Heart left ventricle (tissue), 16 donors: ENCODE data around the gene EEF2K. TPM values are rescaled to one million over a fixed set of nuclear protein-coding genes. Genes with fewer than 3 reads are reported as not detected.

Experiments
- ATAC-seq, 4 donors: fragments of 200-7000 bp; cut with Tn5 transposase; one replicate each; pipeline ENCODE4 v1.9.1; 2020 to 2022; ENCODE audit warnings: moderate library complexity in 4 of 4, mild to moderate bottlenecking in 3 of 4, moderate number of reproducible peaks in 1 of 4
- DNase-seq, 5 donors: peaks; one replicate each; pipeline ENCODE4 v3.0.0-alpha.2; 2020
- H3K27ac ChIP-seq, 12 donors: fragments of 200-600 bp; sonication (generic) in 4 of 12; one replicate each; pipeline versions ENCODE4 v1.5.0 to v1.8.0; 2016 to 2022; ENCODE audit warnings: mild to moderate bottlenecking in 2 of 12
- H3K27me3 ChIP-seq, 9 donors: fragments of 200-600 bp; sonication (generic) in 2 of 9; one replicate each; pipeline versions ENCODE4 v1.5.1 to v1.8.0; 2016 to 2022; ENCODE audit warnings: mild to moderate bottlenecking in 3 of 9
- H3K36me3 ChIP-seq, 9 donors: fragments of 200-600 bp; sonication (generic) in 2 of 9; one replicate each; pipeline versions ENCODE4 v1.5.0 to v1.8.0; 2018 to 2022; ENCODE audit warnings: mild to moderate bottlenecking in 2 of 9
- H3K4me1 ChIP-seq, 12 donors: fragments of 200-600 bp; sonication (generic) in 4 of 12; one replicate each; pipeline versions ENCODE4 v1.5.0 to v1.8.0; 2016 to 2022; ENCODE audit warnings: mild to moderate bottlenecking in 3 of 12
- H3K4me3 ChIP-seq, 12 donors: fragments of 200-600 bp; sonication (generic) in 4 of 12; one replicate each; pipeline versions ENCODE4 v1.5.0 to v1.8.0; 2017 to 2022; ENCODE audit warnings: mild to moderate bottlenecking in 9 of 12, moderate library complexity in 4 of 12
- H3K9me3 ChIP-seq, 12 donors: fragments of 200-600 bp; sonication (generic) in 4 of 12; one replicate each; pipeline versions ENCODE4 v1.5.0 to v1.8.0; 2016 to 2022; ENCODE audit warnings: mild to moderate bottlenecking in 1 of 12
- POLR2A ChIP-seq, 2 donors: fragments of 450-650 bp; IDR thresholded peaks; one replicate each; pipeline ENCODE4 v1.6.1; 2017; ENCODE audit warnings: antibody characterized with exemption in 2 of 2, mild to moderate bottlenecking in 2 of 2, moderate library complexity in 2 of 2
- WGBS, 4 donors: extraction: QIAGEN DNeasy Blood & Tissue Kit in 2 of 4; methylation state at CpG; one replicate each; pipeline versions ENCODE4 v1.1.5 to v1.1.7; 2013 to 2018; 5-methylcytosine and 5-hydroxymethylcytosine counted together
- intact Hi-C, 10 donors: fragments of 100-400 bp; cut with DNase I; formaldehyde crosslinking; loops; one replicate each; pipeline versions ENCODE4 v1.11.1 to v1.14.2; 2022
- polyA plus RNA-seq, 2 donors: library from polyadenylated mRNA; stranded (reverse); fragments of 200-250 nt; gene quantifications; one replicate each; pipeline ENCODE4 v1.2.3, GENCODE V29; 2013
- total RNA-seq, 9 donors: library from RNA; depleted of rRNA in 2 of 9; stranded (reverse); fragments of >200 nt in 2 of 9; fragmentation: NEBNext Ultra II Directional in 3 of 9; extraction: Animal tissue kit (Norgen Biotek cat#: 25700) in 3 of 9; gene quantifications; one replicate each; pipeline versions ENCODE4 v1.1.0 to v1.2.4, GENCODE V29; 2016 to 2023
- TF ChIP-seq, protein P1 (sequence below), 12 donors: fragments of 200-600 bp; sonication (generic) in 4 of 12; IDR thresholded peaks; one replicate each; pipeline versions ENCODE4 v1.5.0 to v1.8.0; 2018 to 2022; ENCODE audit warnings: antibody characterized with exemption in 12 of 12, mild to moderate bottlenecking in 5 of 12
- donor health status: ischemic (EF 13 %, LVEDD 7.1; RV severe dilation, severe dysfunction).
- donor health status: healthy with polysubstance abuse.
- donor health status: DM: no; HTN: yes; CAD: no.
- donor health status: DM: no; HTN: no; CAD: no.
- donor health status: ischemic (EF 25% LVEDD 6.9; RV normal size, moderate dysfunction).
- donor health status: ischemic (EF 25% LVEDD 5.7; RV mildly dilated, moderate dysfunction).
- donor health status: healthy.
- donor health status: DM: yes; HTN: yes; CAD: no.
- donor health status: ischemic (EF 35%, LVEDD 5.7; RV mildly dilated, moderate dysfunction).
- donor health status: nonischemic (EF 11% LVEDD 7.7; RV severe dilation, severe dysfunction).
- donor health status: DM: yes; HTN: yes; CAD: no.
- donor health status: PGD.
- donor health status: ischemic (EF 29% LVEDD 5.4; RV normal size, mild dysfunction).
- donor health status: nonischemic (EF 23%, LVEDD 6.1; RV moderate dilation, normal function).

The EEF2K gene
- total and polyA plus RNA-seq, 11 donors, result 8.3 to 33.6 (median 24.6) TPM

DNA sequence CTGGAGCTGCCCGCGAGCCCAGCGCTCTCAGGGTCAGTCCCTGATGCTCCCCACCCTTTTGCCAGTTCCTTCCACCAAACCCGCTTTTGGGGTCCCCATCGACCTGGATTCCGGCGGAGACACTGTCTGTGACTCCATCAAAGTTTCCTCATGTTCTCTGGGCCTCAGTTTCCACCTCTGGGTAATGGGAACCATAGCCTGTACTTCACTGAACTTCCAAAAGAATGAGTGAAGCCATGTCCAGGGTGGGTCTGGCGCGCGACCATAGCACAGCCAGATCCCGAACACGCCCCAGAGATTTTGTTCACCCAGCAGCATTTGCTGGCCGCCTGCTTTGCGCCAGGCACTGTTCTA lies 43.4 kb upstream of the EEF2K start:
- DNase-seq, result no peak
- ATAC-seq, result no peak
- Histone ChIP-seq H3K4me3 (peak overlapping the region in 3 of 12 donors; percentile 1 to 18 (median 14)), H3K4me1 (peaks cover 0 to 7% (median 0%) of the 10 kb centered on the region in 12 donors), H3K9me3 (peaks cover 0 to 5% (median 0%) of the 10 kb centered on the region in 12 donors), H3K36me3 (no peaks in the 10 kb centered on the region), H3K27me3 (peaks cover 5 to 32% (median 15%) of the 10 kb centered on the region in 9 donors), H3K27ac (no peak overlapping the region)
- TF ChIP-seq POLR2A (IDR thresholded peaks at IDR 0.05), result no peak
- TF ChIP-seq, protein P1, sequence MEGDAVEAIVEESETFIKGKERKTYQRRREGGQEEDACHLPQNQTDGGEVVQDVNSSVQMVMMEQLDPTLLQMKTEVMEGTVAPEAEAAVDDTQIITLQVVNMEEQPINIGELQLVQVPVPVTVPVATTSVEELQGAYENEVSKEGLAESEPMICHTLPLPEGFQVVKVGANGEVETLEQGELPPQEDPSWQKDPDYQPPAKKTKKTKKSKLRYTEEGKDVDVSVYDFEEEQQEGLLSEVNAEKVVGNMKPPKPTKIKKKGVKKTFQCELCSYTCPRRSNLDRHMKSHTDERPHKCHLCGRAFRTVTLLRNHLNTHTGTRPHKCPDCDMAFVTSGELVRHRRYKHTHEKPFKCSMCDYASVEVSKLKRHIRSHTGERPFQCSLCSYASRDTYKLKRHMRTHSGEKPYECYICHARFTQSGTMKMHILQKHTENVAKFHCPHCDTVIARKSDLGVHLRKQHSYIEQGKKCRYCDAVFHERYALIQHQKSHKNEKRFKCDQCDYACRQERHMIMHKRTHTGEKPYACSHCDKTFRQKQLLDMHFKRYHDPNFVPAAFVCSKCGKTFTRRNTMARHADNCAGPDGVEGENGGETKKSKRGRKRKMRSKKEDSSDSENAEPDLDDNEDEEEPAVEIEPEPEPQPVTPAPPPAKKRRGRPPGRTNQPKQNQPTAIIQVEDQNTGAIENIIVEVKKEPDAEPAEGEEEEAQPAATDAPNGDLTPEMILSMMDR (IDR thresholded peaks at IDR 0.05), result no peak
- intact Hi-C loops, result no loop called here
- WGBS, 4 donors, result 25 to 43% (median 29%) methylated on average over 7 to 14 of the region's 14 CpGs

DNA sequence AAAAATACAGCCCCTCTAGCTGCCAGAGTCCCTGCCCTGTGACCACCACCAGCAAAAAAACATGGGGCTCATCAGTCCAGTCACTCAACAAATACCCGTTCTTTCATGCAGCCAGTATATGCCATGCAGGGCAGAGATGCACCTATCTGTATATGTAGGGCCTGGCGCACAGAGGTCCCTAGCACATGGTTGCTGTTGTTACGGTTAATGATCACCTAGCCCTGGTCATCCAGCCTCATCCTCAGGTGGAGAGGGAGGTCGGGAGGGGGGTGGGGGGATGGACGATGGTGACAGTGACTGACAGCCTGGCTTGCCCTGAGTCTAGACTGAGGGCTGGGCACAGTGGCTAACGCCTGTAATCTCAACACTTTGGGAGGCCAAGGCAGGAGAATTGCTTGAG lies 42.3 kb upstream of the EEF2K start:
- DNase-seq, result no peak
- Histone ChIP-seq H3K27ac (no peak overlapping the region), H3K9me3 (peaks cover 0 to 5% (median 0%) of the 10 kb centered on the region in 12 donors), H3K27me3 (peaks cover 5 to 32% (median 15%) of the 10 kb centered on the region in 9 donors), H3K4me3 (no peak overlapping the region), H3K36me3 (no peaks in the 10 kb centered on the region), H3K4me1 (peaks cover 0 to 7% (median 0%) of the 10 kb centered on the region in 12 donors)
- WGBS, 4 donors, result 76 to 87% (median 83%) methylated on average over 3 to 6 of the region's 6 CpGs
- TF ChIP-seq, protein P1 (IDR thresholded peaks at IDR 0.05), result no peak
- no peak for TF ChIP-seq POLR2A (IDR thresholded peaks at IDR 0.05)
- no peak for ATAC-seq
- intact Hi-C loops, result no loop called here

DNA sequence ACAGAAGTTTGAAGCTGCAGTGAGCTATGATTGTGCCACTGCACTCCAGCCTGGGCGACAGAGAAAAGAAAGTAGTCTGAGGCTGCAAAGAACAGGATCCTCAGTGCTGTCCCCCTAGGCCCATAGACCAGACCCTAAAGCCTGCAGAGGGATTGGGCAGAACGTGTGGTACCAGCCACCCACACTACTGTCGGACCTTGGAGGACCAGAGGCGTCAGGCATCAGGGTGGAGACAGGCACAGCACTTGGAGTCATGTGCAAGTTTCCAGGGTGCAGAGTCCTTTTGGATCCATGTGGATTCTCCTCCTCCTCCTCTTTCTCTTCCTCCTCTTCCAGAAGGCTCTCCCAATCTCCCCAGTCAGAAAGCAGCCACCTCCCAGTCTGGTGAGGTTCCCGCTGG lies 41.6 kb upstream of the EEF2K start:
- 83 to 91% (median 85%) methylated on average over 5 of the region's 5 CpGs for WGBS, 4 donors
- Histone ChIP-seq H3K4me1 (peaks cover 0 to 7% (median 0%) of the 10 kb centered on the region in 12 donors), H3K36me3 (no peaks in the 10 kb centered on the region), H3K27ac (no peak overlapping the region), H3K27me3 (peaks cover 5 to 32% (median 15%) of the 10 kb centered on the region in 9 donors), H3K9me3 (peaks cover 0 to 5% (median 0%) of the 10 kb centered on the region in 12 donors), H3K4me3 (no peak overlapping the region)
- TF ChIP-seq, protein P1 (IDR thresholded peaks at IDR 0.05), result no peak
- no peak for TF ChIP-seq POLR2A (IDR thresholded peaks at IDR 0.05)
- ATAC-seq, result no peak
- DNase-seq, result no peak
- intact Hi-C loops, result no loop called here

DNA sequence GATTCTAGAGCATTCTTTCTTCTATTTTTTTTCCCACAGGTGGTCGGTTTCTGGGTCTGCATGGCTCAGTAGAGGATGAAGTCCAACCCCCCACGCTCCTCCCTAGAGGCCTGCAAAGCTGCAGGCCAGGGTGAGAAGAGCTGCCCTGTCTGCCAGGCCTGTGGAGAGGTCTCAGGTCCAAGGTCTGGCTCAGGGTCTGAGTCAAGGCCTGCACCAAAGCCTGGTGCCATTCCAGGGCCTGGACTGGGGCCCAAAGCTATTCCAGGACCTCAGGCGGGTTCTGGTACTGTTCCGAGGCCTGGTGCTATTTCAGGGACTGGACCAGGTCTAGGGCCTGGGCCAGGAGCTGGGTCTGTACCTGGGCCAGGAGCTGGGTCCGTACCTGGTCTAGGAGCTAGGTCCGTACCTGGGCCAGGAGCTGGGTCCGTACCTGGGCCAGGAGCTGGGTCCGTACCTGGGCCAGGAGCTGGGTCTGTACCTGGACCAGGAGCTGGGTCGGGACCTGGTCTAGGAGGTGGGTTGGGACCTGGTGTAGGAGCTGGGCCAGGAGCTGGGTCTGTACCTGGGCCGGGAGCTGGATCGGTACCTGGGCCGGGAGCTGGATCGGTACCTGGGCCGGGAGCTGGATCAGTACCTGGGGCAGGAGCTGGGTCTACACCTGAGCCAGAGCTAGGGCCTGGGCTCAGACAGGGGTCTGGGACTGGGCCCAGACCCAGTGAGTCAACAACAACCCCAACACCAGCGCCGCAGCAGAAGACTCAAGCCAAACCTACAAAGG lies 40.4 kb upstream of the EEF2K start:
- 88 to 91% (median 90%) methylated on average over 12 to 16 of the region's 16 CpGs for WGBS, 4 donors
- TF ChIP-seq POLR2A (IDR thresholded peaks at IDR 0.05), result no peak
- TF ChIP-seq, protein P1 (IDR thresholded peaks at IDR 0.05), result no peak
- DNase-seq (no peak), ATAC-seq (peak in 1 of 4 donors; percentile 29)
- intact Hi-C loops, result loop anchor here in 1 of 10 donors (2.0 kb wide), 1 partner anchor 41 kb away; no protein-coding TSS in a partner anchor
- Histone ChIP-seq H3K9me3 (peaks cover 0 to 5% (median 0%) of the 10 kb centered on the region in 12 donors), H3K27ac (no peak overlapping the region), H3K27me3 (peaks cover 5 to 30% (median 15%) of the 10 kb centered on the region in 9 donors), H3K36me3 (no peaks in the 10 kb centered on the region), H3K4me3 (no peak overlapping the region), H3K4me1 (peaks cover 0 to 7% (median 0%) of the 10 kb centered on the region in 12 donors)
